GM21717 (cell line): ENCODE measurements around the gene UNC93B1.

Experiments
- ATAC-seq: cut with Tn5 transposase; IDR thresholded peaks from one replicate; pipeline ENCODE4 v1.9.1; 2021; ENCODE audit warnings: mild to moderate bottlenecking, moderate library complexity; ENCODE audit not compliant: unreplicated experiment

UNC93B1 gene

DNA sequence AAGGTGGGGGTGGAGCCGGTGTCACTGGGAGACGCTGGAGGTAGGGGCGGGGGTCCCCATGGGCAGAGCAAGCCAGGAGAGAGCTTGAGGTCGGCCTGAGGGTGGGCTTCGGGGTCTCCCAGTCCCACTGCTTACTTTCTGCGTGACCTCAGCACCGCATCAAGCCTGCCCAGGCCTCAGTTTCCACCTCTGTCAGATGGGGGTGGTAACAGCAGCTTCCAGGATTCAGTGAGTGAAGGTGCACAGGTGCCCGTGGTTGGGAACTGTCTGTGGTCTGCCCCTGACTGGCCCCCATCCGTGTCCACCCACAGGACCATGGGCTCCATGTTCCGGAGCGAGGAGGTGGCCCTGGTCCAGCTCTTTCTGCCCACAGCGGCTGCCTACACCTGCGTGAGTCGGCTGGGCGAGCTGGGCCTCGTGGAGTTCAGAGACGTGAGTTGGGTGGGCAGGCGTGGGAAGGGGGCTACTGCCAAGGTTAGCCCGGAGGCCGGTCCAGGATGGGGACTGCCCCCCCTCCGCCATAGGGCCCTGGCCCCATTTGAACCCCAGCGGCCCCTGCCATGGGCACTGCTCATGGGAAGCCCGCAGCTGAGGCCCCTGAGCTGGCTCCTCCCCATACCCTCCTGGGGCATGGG, 37.2 kb upstream of the UNC93B1 start:
- no peak for ATAC-seq

DNA sequence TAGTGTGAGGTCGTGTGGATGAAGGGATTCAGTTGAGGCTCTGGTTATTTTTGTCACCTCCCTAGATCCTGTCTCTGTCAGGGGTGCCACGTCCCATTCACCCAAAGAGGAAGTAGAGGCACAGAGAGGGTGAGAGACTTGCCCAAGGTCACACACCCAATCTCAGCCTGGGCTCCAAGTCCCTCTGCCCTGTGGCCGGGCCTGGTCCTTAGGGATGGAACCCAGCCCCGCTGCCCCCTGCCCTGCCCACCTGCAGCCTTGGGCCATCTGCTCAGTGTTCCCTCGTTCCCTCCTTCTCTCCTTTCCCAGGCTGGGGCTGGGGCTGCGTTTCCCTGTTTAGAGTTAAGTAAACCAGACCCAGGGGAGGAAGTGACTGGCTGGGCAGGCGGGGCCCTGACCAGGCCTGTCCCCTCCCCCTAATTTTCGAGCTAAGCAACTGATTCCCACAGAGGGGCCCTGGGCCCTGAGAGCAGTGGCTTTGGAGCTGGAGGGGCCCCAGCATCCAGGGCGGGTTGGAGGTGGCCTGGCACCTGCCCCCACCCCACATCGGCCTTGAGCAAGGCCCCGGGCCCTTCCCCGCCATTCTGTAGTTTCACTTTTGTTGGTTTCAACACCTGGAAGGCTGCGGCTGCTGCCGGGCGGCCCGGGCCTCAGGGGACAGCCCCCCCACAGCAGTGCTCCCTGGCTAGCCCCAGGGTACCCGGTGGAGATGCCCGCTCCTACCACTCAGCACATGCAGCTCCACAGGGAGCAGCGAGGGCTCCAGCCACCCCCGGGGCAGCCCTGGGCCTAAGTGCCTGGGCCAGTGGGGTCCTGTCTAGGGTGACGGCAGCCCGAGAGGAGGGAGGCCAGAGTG, 36.4 kb upstream of the UNC93B1 start:
- ATAC-seq, result peak; percentile 49

DNA sequence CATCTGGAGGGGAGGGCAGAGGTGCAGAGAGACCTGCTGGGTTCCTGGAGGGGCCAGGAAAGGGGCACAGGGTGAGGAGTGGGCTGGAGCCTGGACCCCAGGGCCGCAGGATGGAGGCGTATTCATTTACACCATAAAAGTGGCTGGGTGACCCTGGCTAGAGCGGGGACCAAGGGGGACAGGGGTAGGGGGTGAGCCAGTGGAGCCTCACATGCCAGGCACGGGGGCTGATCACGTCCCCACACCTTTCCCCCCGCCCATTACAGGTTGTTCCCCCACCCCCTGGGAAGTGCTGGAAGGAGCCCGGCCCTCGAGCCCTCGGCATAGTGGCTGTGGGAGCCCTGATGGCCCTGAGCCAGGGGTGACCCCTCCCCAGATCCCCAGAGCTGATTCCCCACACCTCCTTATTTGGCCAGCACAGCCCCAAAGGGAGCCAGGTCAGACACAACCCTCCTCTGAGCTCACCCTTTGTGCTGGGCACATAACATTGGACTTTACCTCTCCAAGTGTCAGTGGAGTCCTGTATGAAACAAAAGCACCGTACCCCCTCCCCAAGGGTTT, 35.7 kb upstream of the UNC93B1 start:
- ATAC-seq, result no peak

- ATAC-seq, result peak; percentile 31
Observed at GRCh38 chr11:68038718-68039525, 35.0 kb upstream of the UNC93B1 start, which contains the start of gene TCIRG1. Gene TCIRG1 (plus strand): TSS chr11:68039025. CDS start chr11:68041272, 2,247 bp downstream.

- ATAC-seq, result no peak
Observed at GRCh38 chr11:68038226-68038717, 34.4 kb upstream of the UNC93B1 start.

DNA sequence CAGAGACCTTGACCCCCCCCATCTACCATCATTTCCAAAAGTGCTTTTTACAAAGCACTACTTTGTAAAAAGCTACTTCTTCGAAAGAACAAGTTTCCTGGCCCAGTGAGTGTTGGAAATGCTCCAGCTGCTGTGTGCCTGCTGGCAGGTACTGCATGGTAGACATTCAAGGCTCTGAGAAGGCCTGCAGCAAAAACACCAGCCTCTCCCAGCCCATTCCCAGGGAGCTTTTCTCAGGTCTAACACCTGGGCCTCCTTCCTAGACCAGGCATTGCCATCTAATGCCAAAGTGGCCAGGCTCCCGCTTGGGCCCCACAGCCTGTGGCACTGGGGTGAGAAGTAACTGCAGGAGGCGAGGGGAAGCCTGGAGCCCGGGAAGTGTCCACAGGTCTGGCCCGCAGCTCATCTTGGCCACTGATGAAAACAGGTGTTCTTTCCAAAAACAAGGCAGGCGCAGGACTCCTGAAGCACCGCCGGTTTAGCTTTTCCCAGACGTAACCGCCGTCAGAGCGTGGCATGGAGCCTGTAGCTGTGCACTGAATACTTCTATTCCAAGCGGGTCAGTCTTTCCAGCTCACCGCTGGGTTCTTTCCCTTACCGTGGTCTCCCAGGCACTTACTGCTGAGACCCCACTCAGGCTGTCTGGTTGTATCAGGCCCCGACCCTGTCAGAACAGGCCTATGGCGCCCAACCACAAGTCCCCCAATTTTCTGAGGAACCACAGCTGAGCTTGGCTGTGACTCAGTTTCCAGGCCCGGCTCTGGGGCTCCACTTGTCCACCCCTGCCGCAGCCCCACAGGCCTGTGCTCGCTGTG, 33.7 kb upstream of the UNC93B1 start:
- no peak for ATAC-seq

- no peak for ATAC-seq
Observed at GRCh38 chr11:68036717-68037239, 32.9 kb upstream of the UNC93B1 start.

- no peak for ATAC-seq
Observed at GRCh38 chr11:68036141-68036716, 32.3 kb upstream of the UNC93B1 start.

- ATAC-seq, result no peak
Observed at GRCh38 chr11:68035266-68035876, 31.5 kb upstream of the UNC93B1 start.

DNA sequence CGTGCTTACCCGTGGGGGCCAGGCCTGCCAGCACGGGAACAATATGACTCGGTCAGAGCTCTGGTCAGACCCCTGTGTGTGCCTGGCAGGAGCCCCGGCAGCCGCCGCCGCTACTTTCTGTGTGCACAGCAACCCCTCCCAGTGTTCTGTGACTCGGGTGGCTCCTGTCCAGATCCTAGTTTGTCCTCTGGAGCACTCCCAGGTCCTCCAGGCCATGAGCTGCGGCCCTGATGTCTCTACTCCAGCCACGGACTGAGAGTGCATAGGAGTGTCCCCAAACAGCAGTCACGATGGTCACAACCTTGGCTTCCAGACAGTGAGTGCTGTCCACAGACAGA, 29.8 kb upstream of the UNC93B1 start:
- ATAC-seq, result no peak

DNA sequence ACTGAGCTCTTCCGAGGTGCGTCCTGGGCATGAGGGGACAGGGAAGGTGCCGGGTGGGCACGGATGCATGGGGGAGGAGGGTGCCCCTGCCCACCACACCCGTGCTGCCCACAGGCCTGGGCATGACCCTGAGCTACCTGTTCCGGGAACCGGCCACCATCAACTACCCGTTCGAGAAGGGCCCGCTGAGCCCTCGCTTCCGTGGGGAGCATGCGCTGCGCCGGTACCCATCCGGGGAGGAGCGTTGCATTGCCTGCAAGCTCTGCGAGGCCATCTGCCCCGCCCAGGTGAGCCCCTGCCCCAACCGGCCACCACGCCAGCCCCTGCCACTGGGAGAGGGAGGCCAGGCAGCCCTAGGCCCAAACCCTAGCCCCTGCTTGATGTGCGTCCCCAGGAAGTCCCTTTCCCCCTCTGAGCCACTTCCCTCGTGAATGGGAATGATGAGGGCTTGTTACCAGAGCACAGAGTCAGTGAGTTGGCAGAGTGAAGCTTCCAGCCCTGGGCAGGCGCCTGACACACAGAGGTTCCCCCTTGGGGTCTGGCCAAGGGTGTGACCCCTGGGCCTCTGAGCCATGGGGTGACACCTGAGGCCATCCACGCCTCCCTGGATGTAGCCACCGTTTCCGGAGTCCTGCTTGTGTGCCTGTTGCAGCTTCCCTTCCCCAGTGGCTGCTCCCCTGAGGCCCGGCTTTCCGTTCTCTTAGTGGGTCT, 29.3 kb upstream of the UNC93B1 start:
- no peak for ATAC-seq

DNA sequence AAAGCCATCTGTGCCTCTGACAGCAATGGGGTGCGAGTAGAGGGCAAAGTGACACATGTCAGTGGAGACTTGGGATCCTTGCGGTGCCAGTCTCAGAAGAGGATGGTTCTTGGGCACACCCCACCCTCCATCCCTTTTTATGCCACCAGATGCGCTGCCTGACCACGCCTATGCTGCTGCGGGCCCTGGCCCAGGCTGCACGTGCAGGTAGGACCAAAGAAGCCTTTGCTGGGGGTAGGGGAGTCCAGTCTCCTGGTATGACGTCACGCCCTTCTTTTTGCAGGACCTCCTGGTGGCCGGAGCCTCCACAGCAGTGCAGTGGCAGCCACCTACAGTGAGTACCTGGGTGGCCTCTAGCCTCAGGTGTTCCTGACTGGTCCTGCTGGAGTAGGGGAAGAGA, 28.1 kb upstream of the UNC93B1 start:
- no peak for ATAC-seq

- no peak for ATAC-seq
Observed at GRCh38 chr11:68031144-68031464, 27.2 kb upstream of the UNC93B1 start.

DNA sequence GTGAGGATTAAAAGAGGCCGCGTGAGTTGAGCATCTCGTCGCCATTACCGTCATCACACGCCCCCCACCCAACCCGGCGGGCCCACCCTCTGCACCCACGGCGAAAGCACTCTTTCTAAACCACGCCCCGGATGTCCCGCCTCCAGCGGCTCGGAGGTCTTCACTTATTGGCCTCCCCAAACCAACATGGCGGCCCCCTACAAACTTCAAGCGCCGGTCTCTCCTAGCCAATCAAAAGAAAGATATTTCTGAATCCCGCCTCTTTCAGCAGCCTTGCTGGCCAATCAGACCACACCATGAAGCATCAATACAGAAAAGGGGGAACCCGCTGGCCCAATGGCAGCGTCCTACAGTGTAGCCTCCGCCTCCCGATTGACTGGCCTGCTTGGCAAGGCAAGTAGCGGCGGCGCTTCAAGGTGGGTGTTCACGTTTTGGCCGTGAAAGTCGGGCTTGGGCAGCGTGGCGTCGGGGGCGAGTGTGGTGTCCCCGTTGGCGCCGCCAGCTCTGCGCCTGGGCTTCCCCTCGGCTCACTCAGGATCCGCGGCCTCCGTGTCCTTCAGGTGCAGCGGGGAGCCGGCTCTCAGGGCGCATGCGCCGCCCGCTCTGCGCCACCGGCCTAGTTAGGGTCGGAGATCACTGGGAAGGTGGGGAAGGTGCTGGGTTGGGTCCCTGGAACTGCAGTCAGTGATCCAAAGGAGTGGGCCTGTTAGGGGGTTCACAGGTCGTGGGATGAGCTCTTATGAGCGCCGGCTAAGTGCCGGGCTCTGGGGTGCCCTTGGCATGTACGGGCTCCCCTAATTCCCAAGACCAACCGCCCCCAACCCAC, 26.6 kb upstream of the UNC93B1 start, which contains the start of gene NDUFS8:
TSS of gene NDUFS8 (plus strand) at position 364 of the 826 bp plus-strand sequence. CDS start 1,471 bp downstream, outside the sequence.
- ATAC-seq, result peak; percentile 80

GRCh38 chr11:68028802-68029545, 25.1 kb upstream of the UNC93B1 start:
- ATAC-seq, result no peak

DNA sequence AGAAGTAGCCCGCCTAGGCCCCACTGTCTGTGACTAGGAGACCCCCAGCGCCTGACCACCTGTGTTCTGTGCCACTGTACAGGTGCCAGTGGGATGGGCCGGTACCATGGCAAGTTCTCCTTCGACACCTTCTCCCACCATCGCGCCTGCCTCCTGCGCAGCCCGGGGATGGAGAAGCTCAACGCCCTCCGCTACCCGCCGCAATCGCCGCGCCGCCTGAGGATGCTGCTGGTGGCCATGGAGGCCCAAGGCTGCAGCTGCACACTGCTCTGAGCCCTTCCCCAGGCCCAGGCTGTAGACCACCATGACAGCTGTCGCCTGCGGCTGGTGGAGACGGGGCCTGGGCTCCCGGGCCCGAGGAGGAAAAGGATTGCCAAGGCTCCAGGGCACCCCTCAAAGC, 23.8 kb upstream of the UNC93B1 start:
- no peak for ATAC-seq
